T-helper 2 cell treated with Interferon-gamma antibody and Interleukin-4, amounts not matched to agents 5 μg/mL and 100 μg/mL, for 36 hours (primary cell): ENCODE results near the gene NFKBIA.
"Not testable (repeated sequence)": the region's sequence is repeated elsewhere in the genome, so short reads cannot be mapped to it uniquely, and the experiment has no call there.

Experiments
- DNase-seq: peaks from one replicate; pipeline ENCODE4 v3.0.0; 2021; ENCODE audit warnings: low spot score
- H3K27ac Mint-ChIP-seq: one replicate; pipeline ENCODE4 v1.8.0; 2021; ENCODE audit warnings: mild to moderate bottlenecking, mixed read lengths
- H3K27me3 Mint-ChIP-seq: one replicate; pipeline ENCODE4 v1.8.0; 2021; ENCODE audit warnings: low read depth, mixed read lengths
- H3K36me3 Mint-ChIP-seq: one replicate; pipeline ENCODE4 v1.8.0; 2021; ENCODE audit warnings: low read depth, mixed read lengths
- H3K4me1 Mint-ChIP-seq: one replicate; pipeline ENCODE4 v1.8.0; 2021; ENCODE audit warnings: low read depth, mixed read lengths
- H3K4me3 Mint-ChIP-seq: one replicate; pipeline ENCODE4 v1.8.0; 2022; ENCODE audit warnings: mild to moderate bottlenecking, moderate library complexity, mixed read lengths
- H3K9me3 Mint-ChIP-seq: one replicate; pipeline ENCODE4 v1.8.0; 2021; ENCODE audit warnings: mixed read lengths

Gene NFKBIA

DNA sequence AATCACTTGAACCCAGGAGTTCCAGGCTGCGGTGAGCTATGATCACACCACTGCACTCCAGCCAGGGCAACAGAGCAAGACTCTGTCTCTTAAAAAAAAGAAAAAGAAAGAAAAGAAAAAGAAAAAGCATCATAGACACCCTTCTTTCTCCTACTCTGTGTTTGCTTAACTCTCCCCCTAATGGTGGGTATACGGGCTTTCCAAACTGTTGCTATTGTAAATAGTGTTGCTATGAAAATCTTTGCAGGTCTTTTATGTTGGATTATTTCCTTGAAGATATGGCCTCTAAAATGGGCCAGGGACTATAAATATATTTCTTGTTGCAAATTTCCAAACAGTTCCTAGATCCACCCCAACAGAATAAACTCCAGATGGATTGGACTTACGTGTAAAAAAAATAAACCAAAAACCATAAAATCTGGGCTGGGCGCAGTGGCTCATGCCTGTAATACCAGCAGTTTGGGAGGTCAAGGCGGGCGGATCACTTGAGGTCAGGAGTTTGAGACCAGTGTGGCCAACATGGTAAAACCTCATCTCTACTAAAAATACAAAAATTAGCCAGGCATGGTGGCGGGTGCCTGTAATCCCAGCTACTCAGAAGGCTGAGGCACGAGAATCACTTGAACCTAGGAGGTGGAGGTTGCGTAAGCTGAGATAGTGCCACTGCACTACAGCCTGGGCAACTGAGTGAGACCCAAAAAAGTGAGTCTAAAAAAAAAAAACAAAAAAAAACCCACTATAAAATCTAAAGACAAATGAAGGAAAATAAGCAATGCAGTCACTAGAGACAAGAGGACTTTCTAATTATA, 25.9 kb downstream of the NFKBIA start:
- H3K4me3 Mint-ChIP-seq = no peak overlapping the region
- H3K27me3 Mint-ChIP-seq = no peaks in the 10 kb centered on the region
- no peaks in the 10 kb centered on the region for H3K9me3 Mint-ChIP-seq
- H3K36me3 Mint-ChIP-seq = no peaks in the 10 kb centered on the region
- no peak overlapping the region for H3K27ac Mint-ChIP-seq
- no peaks in the 10 kb centered on the region for H3K4me1 Mint-ChIP-seq
- DNase-seq = no peak

DNA sequence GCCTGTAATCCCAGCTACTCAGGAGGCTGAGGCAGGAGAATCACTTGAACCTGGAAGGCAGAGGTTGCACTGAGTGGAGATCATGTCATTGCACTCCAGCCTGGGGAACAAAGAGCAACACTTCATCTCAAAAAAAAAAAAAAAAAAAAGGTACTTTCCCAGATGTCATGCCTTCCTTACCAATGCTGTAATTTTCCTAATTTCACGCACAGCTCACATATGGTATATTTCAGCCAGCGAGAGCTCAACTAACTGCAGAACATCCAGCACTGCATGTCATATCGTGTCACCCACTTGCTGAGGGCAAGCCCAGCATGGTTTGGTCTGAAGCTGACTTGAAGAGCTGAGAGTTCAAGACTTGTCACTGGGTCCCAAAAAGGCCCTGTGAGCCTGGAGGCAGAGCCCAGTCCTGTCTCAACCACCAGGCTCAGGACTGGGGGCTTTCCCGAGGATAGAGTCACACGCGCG, 29.0 kb downstream of the NFKBIA start:
- peaks cover 4% of the 10 kb centered on the region for H3K36me3 Mint-ChIP-seq
- no peak overlapping the region for H3K4me3 Mint-ChIP-seq
- no peak overlapping the region for H3K27ac Mint-ChIP-seq
- H3K27me3 Mint-ChIP-seq = no peaks in the 10 kb centered on the region
- H3K9me3 Mint-ChIP-seq = peaks cover 9% of the 10 kb centered on the region
- peaks cover 2% of the 10 kb centered on the region for H3K4me1 Mint-ChIP-seq
- DNase-seq = no peak

DNA sequence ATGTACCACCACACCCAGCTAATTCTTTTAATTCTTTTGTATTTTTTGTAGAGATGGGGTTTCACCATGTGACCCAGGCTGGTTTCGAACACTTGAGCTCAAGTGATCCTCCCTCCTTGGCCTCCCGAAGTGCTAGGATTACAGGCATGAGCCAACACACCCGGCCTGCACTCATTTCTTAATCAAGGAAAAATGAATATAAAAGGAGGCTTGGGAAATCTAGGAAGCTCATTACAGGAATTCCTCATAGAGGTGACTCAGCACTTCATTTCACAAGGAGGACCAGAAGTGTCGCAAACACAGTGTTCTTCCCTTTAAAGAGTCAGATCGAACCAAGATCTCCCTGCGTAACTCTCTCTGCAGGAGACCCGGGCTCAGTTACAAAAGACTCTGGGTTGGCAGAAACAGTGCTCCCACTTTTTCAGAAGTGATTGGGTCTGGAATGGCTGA, 30.3 kb downstream of the NFKBIA start:
- no peak for DNase-seq
- Mint-ChIP-seq H3K27me3 (no peaks in the 10 kb centered on the region), H3K27ac (no peak overlapping the region), H3K4me3 (no peak overlapping the region), H3K4me1 (peaks cover 2% of the 10 kb centered on the region), H3K36me3 (peaks cover 4% of the 10 kb centered on the region), H3K9me3 (peaks cover 9% of the 10 kb centered on the region)

DNA sequence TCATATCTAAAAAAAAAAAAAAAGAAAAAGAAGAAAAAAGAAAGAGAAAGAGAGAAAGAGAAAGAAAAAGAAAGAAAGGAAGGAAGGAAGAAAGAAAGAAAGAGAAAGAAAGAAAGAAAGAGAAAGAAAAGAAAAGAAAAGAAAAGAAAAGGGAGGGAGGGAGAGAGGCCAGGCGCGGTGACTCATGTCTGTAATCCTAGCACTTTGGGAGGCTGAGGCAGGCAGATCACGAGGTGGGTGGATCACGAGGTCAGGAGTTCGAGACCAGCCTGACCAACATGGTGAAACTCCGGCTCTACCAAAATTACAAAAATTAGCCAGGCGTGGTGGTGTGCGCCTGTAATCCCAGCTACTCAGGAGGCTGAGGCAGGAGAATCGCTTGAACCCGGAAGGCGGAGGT, 31.3 kb downstream of the NFKBIA start:
- not testable (repeated sequence) for H3K4me3 Mint-ChIP-seq, DNase-seq, H3K9me3 Mint-ChIP-seq, H3K36me3 Mint-ChIP-seq, H3K4me1 Mint-ChIP-seq, H3K27ac Mint-ChIP-seq, H3K27me3 Mint-ChIP-seq

DNA sequence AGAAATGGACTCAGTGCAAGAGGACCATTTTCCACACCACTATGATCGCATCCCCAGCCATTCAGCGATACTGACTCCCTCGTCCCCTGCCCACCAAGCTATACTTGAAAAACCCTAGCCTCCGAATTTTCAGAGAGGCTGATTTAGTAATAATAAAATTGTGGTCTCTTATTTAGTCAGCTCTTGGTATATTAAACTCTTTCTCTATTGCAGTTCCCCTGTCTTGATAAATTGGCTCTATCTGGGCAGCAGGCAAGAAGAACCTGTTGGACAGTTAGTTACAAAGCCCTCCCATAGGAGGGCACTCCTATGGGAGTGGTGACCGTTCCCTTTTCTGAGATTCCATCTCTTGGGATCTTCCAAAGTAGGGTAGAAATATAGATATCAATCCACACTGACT, 33.6 kb downstream of the NFKBIA start:
- Mint-ChIP-seq H3K27me3 (no peaks in the 10 kb centered on the region), H3K36me3 (peaks cover 4% of the 10 kb centered on the region), H3K27ac (no peak overlapping the region), H3K4me3 (no peak overlapping the region), H3K4me1 (peaks cover 18% of the 10 kb centered on the region), H3K9me3 (peaks cover 9% of the 10 kb centered on the region)
- no peak for DNase-seq

DNA sequence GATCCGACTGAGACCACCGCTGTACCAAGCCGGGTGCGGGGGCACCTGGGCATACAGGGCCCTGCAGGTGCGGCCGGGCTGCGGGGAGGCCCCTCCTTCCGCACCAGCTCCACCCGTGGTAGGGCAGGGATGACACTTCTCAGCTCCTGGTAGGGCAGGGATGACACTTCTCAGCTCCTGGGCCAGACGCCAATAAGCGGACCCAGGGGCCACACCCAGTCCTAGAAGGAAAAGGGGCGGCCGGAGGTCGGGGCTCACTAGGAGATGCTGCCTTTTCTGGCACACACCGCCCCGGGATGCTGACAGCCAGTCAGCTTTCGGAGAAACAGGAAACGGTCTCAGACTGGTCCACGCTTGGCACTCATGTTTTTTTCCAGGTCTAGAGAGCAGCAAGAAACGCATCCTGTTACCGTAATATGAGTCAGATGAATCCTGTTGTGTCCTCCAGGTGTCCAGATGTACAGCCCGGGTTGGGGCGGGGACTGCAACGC, 34.8 kb downstream of the NFKBIA start:
- no peak for DNase-seq
- Mint-ChIP-seq H3K4me3 (no peak overlapping the region), H3K36me3 (peaks cover 4% of the 10 kb centered on the region), H3K9me3 (peaks cover 9% of the 10 kb centered on the region), H3K27ac (no peak overlapping the region), H3K4me1 (peaks cover 24% of the 10 kb centered on the region), H3K27me3 (no peaks in the 10 kb centered on the region)

DNA sequence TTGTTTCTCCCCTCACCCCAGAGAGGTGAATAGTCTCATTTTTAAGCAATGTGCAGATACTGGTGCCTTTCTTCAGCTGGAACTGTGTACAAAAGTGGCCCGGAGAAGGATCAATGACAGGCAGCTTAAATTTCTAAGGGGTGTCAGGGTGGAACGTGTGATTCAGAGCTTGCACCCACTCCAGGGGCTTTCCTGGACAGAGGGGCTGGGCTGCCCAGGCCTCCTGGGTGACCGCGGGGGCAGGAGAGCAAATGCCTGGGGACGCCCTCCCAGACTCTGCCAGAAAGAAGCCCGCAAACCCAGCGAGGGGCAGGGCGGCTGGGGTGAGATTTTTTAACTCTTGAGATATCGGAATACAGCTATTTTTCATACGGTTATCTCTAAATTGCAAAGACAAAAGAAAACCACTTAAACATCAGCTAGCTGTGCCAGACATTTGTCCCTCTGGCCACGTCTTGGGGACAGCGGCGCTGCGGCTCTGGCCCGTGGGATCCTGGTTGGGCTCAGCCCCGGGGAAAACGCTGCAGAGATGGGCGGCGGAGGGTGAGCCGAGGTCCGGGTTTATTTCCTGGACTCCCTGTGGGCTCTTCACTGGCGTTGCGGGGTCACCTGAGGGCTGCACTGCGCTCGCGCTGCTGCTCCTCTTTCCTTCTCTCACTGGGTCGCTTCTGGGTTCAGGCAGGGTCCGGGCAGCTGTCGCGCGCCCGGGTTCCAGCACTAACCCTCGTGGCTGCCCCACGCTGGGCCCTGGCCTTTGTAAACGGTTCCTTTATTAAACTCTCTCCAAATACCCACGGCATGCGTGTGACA, 35.8 kb downstream of the NFKBIA start:
- Mint-ChIP-seq H3K4me1 (peaks cover 24% of the 10 kb centered on the region), H3K9me3 (peaks cover 9% of the 10 kb centered on the region), H3K4me3 (no peak overlapping the region), H3K36me3 (peaks cover 4% of the 10 kb centered on the region), H3K27ac (peak overlapping the region; percentile 60), H3K27me3 (no peaks in the 10 kb centered on the region)
- DNase-seq = no peak

DNA sequence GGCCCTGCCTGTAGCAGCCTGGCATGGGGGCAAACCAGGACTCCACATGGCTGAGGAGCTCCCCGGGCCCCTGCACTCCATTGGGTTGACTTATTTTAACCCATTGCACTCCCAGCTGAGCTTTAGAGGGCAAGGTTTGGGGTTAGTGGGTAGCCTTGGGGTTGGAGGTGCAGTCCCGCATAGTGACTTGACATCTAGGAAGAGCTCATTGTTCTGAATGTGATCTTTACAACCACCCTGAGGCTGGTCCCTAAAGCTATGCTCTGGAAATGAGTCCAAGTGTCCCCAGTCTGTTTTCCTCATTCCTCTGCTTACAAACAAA, 36.4 kb downstream of the NFKBIA start:
- peaks cover 9% of the 10 kb centered on the region for H3K9me3 Mint-ChIP-seq
- H3K27ac Mint-ChIP-seq = peak overlapping the region; percentile 60
- peaks cover 4% of the 10 kb centered on the region for H3K36me3 Mint-ChIP-seq
- peaks cover 23% of the 10 kb centered on the region for H3K4me1 Mint-ChIP-seq
- no peak overlapping the region for H3K4me3 Mint-ChIP-seq
- no peaks in the 10 kb centered on the region for H3K27me3 Mint-ChIP-seq
- no peak for DNase-seq

DNA sequence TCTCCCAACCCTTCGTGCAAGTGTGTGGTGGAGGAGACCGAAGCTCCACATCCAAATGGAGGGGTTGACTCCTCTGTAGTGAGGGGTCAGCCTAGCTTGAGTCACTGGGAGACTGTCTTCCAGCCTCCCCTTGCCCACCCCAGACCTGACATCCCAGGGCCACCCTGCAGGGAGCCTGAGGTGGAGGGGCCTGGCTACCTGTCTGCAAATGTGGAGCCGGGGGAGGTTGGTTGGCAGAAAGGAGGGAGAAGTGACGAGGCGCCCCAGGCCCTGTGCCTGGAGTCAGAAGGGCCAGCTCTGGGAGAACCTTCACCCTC, 37.5 kb downstream of the NFKBIA start:
- peaks cover 22% of the 10 kb centered on the region for H3K4me1 Mint-ChIP-seq
- H3K36me3 Mint-ChIP-seq = peaks cover 4% of the 10 kb centered on the region
- H3K4me3 Mint-ChIP-seq = no peak overlapping the region
- H3K9me3 Mint-ChIP-seq = peaks cover 9% of the 10 kb centered on the region
- H3K27ac Mint-ChIP-seq = peak overlapping the region; percentile 60
- no peaks in the 10 kb centered on the region for H3K27me3 Mint-ChIP-seq
- no peak for DNase-seq

DNA sequence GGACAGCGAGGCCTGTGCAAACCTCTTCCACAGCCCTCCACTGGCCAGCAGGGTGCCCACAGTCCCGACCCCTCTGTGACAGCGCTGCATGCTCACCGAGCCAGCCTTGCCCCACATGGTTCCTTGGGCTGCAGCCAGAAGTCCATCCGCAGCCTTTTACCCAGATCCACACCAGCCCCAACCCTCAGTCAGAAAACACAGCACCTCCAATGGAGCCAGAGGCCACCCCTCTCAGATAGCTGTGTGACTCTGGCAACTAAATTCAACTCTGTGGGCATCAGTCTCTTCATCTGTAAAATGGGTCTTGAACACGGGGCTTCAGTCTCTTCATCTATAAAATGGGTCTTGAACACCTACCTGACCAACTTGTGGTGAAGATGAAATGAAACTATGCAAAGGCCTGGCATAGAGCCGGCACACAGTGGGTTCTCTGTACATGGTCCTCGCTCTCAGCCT, 38.0 kb downstream of the NFKBIA start:
- Mint-ChIP-seq H3K27me3 (no peaks in the 10 kb centered on the region), H3K4me3 (no peak overlapping the region), H3K27ac (no peak overlapping the region), H3K36me3 (peaks cover 4% of the 10 kb centered on the region), H3K4me1 (peaks cover 22% of the 10 kb centered on the region), H3K9me3 (peaks cover 9% of the 10 kb centered on the region)
- no peak for DNase-seq

DNA sequence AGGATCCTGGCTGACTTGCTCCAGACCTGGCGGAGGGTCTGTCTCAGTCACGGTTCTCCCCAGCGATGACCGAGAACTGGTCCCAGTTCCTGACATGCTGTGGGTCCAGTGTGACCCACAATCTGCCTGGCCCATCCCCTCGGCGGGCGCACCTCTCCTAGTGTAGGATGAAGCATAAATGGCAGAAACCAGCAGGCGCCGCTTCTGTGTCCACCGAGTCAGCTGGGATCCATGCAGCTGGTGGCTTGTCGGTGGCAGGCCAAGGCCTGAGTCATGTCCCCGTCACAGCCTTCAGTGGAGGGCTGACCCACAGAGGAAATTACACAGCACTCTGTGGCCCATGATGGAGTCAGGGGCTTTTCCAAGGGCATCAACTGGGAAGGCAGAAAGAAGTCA, 38.5 kb downstream of the NFKBIA start:
- no peak overlapping the region for H3K4me3 Mint-ChIP-seq
- H3K27me3 Mint-ChIP-seq = no peaks in the 10 kb centered on the region
- peak; percentile 59 for DNase-seq
- H3K36me3 Mint-ChIP-seq = peaks cover under 1% of the 10 kb centered on the region
- peaks cover 22% of the 10 kb centered on the region for H3K4me1 Mint-ChIP-seq
- peaks cover 5% of the 10 kb centered on the region for H3K9me3 Mint-ChIP-seq
- no peak overlapping the region for H3K27ac Mint-ChIP-seq

DNA sequence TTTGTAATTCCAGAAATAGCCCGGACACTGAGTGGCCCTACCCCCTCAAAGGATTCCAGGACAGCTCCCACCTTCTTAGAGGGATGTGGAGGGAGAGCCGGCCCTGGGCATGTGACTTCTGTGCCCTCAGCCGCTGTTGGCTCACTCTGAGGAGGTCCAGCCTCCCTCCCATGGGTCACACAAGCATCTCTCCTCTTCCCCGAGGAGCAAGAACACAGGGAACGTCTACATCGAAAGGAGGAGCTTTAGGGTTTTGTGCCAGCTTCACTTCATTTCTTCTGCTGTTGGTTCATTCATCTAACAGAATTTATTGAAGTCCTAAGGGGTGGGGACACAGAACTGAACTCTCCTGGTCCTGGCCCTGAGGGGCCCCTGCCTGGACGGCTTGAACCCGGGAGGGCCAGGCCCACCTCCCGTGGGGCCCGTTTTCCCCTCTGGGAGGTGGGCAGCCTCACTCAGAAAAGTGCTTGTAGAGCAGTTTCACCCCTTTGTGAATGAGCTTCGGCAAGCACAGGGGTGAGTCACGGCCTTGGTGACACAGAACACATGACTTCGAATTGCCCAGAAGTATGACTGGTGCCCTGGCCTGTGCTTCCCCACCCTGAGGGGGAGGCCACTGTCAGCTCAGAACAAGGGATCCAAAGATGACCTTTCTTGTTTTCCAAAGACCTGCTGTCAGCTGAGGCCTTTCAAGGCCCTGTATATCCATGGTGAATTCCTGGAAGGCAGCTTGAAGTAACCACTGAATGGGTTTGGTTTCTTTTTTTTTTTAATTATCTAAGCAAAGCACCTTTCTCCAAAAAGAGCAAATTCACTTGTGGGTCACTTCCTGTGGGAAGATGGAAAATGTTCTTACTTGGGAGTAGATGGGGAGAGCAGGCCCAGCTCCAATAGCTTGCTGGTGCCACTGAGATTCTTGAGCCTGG, 39.2 kb downstream of the NFKBIA start:
- no peaks in the 10 kb centered on the region for H3K36me3 Mint-ChIP-seq
- H3K27me3 Mint-ChIP-seq = no peaks in the 10 kb centered on the region
- DNase-seq = peak; percentile 87
- H3K4me1 Mint-ChIP-seq = peaks cover 22% of the 10 kb centered on the region
- H3K9me3 Mint-ChIP-seq = no peaks in the 10 kb centered on the region
- H3K4me3 Mint-ChIP-seq = peak overlapping the region; percentile 2
- H3K27ac Mint-ChIP-seq = peak overlapping the region; percentile 54

DNA sequence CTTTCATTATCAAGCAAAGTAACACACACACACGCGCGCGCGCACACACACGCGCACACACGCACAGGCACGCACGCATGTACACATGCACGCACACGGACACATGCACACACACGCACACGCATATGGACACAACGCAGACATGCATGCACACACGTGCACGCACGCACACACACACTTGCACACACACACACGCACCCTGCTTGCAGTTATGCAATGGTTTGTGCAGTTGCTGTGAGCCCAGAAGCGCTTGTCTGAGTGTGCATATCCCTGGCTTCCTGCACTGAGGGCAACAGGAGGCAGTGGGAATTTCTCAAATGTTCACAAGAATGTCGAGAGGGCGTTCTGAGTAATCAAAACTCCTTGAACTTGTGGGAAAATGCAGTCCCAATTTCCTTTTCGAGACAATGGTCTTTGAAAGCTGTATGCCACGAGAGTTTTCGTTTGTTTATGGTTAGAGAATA, 41.6 kb downstream of the NFKBIA start:
- Mint-ChIP-seq H3K9me3 (no peaks in the 10 kb centered on the region), H3K4me1 (peaks cover 19% of the 10 kb centered on the region), H3K27ac (no peak overlapping the region), H3K27me3 (no peaks in the 10 kb centered on the region), H3K36me3 (no peaks in the 10 kb centered on the region), H3K4me3 (no peak overlapping the region)
- DNase-seq = no peak
